GM18519 (cell line): ENCODE data around the gene MIB1.
"Not testable (repeated sequence)": the region's sequence is repeated elsewhere in the genome, so short reads cannot be mapped to it uniquely, and the experiment has no call there.

Experiments used
- ATAC-seq: cut with Tn5 transposase; IDR thresholded peaks from one replicate; pipeline ENCODE4 v1.9.1; 2021; ENCODE audit warnings: mild to moderate bottlenecking, moderate library complexity; ENCODE audit not compliant: unreplicated experiment, low FRiP score

MIB1 gene

DNA sequence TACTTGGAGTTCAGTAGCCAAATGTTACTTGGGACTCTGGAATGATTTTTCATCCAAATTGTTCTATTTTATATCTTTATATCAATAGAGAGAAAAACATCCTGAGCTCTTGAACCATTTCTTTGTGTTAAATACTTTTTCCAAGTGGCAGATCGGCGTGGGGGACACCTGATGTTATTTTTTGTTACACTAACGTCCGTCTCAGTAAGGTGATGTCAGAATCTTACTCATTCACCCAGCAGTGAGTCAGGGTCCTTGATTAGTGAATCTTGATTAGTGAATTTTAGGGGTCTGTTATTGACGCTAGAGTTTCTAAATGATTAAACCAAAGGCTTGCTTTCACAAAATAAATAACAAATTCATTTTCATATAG, 1.7 kb downstream of the MIB1 start:
- ATAC-seq = no peak

DNA sequence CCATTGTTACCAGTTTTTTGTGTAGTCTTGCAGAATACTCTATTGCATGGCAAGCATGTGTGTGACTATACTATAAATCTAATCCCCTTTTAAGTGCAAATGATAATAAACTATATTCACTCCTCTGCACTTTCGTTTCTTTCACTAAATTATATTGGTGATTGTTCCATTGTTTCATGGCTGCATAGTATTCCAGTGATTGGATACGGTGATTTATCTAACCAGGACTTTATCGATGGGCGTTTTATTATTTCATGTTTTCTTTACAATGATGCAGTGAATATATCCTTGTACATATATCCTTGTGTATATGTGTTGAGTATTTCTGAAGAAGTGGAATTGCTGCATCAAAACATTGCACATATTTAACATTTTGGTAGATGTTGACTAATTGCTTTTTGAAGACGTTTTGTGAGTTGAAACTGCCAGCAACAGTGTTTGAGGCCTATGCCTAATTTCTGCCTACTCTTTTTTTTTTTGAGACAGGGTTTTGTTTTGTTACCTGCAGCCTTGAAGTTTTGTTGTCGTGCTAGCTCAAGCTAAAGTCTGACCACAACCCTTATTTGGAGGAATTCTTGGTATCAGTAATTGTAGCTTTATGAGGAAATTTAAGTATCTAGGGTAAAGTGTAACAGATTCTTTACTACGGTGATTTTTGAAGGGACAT, 2.7 kb downstream of the MIB1 start:
- ATAC-seq = no peak

DNA sequence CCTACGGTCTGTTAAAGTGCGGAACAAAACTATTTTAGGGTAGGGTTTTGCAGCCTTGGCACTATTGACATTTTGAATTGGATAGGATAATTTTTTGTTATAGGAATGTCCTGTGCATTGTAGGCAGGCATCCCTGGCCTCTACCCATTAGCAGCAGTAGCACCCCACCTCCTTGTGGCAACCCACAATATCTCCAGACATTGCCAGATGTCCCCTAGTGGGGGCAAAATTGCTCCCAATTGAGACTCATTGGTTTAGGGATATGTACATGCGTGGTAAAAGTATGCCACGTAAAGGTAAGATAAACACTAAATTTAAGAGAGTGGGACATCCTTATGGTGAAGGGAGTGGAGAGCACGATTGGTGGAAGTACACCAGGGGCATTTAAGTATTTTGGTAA, 4.6 kb downstream of the MIB1 start:
- ATAC-seq = no peak

GRCh38 chr18:21747268-21747667, 6.7 kb downstream of the MIB1 start:
- no peak for ATAC-seq

- ATAC-seq = no peak
Measured at GRCh38 chr18:21747764-21748693, 7.4 kb downstream of the MIB1 start.

- no peak for ATAC-seq
Measured at GRCh38 chr18:21757833-21758232, 17.2 kb downstream of the MIB1 start.

DNA sequence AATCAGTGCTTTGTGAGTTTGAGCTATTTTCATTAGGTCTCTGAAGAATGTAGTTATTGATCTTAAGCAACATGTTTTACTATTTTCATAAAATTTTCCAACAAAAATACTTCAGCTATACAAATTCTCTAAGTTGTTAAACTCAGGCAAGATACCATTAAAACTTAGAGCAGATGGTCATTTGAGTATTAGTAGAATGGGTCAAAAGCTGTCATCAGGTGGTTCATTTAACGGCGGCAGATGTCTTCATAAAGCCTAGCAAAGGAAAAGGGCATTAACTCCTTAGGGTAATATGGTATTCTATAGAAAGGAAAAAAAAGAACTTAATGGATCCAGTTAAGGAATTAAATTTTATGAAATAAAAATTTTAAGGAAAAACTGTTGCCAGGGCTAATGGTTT, 19.2 kb downstream of the MIB1 start:
- ATAC-seq = no peak

- ATAC-seq = no peak
Measured at GRCh38 chr18:21760321-21760720, 19.7 kb downstream of the MIB1 start.

GRCh38 chr18:21761471-21762115, 21.0 kb downstream of the MIB1 start:
- ATAC-seq = no peak

- no peak for ATAC-seq
Measured at GRCh38 chr18:21762181-21762772, 21.7 kb downstream of the MIB1 start.

GRCh38 chr18:21763846-21764646, 23.5 kb downstream of the MIB1 start:
- ATAC-seq = no peak

DNA sequence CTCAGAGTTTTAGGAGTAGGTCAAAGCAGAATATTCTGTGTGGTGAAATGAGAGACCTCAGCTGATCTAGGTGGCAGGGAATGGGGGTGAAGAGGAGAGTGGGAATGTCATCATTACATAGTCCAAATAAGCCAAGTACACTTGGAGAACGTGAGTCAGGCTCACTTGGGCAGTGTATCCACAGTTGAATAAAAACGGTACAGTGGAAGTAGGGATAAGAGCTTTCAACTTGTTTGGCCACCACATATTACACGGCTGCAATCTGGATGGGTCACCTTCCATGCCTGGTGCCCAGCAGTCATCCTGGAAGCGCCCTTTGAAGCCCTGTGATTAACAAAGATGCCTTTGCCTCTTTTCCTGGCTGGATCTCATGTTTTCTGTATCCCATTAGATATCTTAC, 28.6 kb downstream of the MIB1 start:
- no peak for ATAC-seq

- no peak for ATAC-seq
Measured at GRCh38 chr18:21774722-21775121, 34.1 kb downstream of the MIB1 start.

DNA sequence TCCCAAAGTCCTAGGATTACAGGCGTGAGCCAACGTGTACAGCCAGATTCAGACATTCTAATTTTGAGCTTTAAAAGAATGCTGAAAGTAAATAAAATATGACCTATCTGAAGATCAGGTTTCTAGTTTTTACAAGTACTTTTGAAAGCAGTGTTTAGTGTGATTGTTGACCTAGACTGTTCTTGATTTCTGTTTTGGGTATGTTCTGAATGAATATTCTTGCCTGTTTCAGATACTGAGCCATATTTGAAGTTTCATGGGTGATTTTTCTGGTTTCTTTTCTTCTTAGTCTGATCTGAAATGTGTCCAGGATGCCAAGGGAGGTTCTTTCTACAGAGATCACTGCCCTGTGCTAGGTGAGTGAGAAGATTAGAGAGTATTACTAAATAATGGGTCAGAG, 37.2 kb downstream of the MIB1 start:
- no peak for ATAC-seq

- ATAC-seq = no peak
Measured at GRCh38 chr18:21786526-21786925, 45.9 kb downstream of the MIB1 start.

DNA sequence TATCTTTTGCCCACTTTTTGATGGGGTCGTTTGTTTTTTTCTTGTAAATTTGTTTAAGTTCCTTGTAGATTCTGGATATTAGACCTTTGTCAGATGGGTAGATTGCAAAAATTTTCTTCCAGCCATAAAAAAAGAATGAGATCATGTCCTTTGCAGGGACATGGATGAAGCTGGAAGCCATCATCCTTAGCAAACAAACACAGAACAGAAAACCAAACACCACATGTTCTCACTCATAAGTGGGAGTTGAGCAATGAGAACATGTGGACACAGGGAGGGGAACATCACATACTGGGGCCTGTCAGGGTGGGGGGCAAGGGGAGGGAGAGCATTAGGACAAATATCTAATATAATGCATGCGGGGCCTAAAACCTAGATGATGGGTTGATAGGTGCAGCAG, 55.5 kb downstream of the MIB1 start:
- not testable (repeated sequence) for ATAC-seq

DNA sequence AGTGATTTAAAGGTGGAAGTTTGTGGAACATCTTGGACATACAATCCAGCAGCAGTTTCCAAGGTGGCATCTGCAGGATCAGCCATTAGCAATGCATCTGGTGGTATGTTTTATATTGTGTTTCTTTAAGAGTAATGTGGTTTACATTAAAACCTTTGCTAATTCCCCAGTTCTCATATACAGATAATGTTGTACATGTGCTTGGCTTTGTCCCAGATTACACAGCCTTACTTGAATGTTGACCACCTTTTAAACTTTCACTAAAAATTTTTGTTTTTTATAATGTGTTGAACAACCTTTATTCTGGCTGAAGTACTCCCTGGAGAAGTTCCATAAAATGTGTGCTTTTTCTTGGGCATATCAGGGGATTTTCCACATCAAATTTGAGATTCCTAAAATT, 57.5 kb downstream of the MIB1 start:
- ATAC-seq = no peak

GRCh38 chr18:21799721-21800120, 59.1 kb downstream of the MIB1 start:
- ATAC-seq = no peak

GRCh38 chr18:21803495-21803894, 62.9 kb downstream of the MIB1 start:
- ATAC-seq = no peak

DNA sequence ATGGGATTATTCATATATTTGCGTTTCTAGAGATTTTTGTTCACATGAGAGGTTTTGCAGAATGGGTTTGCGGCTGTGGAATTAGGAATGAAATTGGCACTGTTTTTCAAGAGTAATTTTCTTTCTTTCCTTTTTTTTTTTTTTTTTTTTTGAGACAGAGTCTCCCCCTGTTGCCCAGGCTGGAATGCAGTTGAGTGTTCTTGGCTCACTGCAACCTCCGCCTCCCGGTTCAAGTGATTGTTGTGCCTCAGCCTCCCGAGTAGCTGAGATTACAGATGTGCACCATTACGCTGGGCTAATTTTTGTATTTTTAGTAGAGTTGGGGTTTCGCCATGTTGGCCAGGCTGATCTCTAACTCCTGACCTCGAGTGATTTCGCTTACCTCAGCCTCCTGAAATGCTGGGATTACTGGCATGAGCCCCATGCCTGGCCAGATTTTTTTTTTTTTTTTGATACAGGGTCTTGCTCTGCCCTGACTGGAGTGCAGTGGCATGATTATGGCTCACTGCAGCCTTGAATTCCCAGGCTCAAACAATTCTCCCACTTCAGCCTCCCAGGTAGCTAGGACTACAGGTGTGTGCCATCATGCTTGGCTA, 65.3 kb downstream of the MIB1 start:
- no peak for ATAC-seq
